ENCODE results near the gene NSUN2. TPM values are rescaled to one million over a fixed set of nuclear protein-coding genes. Genes with fewer than 3 reads are reported as not detected.

The NSUN2 gene
- total and polyA plus RNA-seq, 12 donors: 21.3 to 66.8 (median 40.2) TPM

DNA sequence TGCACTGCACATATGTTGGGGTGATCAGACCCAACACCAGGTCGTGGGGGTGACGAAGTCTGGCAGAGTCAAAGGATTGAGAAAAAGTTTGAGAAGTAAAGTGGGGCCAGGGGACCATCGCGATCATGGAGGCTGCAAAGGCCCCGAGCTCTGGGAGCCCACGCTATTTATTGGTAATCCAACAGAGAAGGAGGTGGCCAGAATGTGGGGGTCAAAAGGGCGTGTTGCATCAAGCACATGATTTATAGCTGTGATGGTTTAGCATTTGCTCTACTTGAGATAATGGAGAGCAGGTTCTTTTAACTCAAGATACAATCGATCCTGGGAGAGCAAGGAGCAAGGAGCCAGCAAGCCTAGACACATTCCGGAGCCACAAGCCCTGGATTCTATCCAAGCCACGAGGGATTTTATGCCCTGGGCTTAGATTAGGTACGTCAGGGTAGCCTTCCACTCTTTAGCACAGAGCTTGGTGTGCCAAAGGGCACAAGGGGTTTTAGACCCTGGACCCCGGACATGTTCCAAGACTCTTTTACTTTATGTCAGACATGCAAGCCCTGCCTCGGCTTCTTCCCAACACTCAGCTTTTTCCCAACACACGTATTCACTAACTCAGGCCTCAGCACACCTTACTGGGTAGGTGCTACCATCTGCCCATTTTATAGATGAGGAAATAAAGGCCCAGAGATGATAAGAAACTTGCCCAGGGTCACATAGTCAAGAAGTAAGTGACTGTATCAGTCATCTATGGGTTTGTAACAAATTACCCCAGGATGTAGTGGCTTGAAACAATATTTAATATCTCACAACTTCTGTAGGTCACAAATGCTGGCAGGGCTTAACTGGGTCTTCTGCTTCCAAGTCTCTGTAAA is 39.5 kb downstream of the NSUN2 start:
- H3K4me1 ChIP-seq (replicated peaks in 1 of 2): no peaks in the 10 kb centered on the region
- H3K9me3 ChIP-seq (replicated peaks in 1 of 3): no peaks in the 10 kb centered on the region
- H3K27ac ChIP-seq: no peak overlapping the region
- 77 to 87% (median 84%) methylated on average over 13 to 14 of the region's 14 CpGs for WGBS, 4 donors
- TF ChIP-seq POLR2A (IDR thresholded peaks at IDR 0.05): no peak
- TF ChIP-seq, protein P1, sequence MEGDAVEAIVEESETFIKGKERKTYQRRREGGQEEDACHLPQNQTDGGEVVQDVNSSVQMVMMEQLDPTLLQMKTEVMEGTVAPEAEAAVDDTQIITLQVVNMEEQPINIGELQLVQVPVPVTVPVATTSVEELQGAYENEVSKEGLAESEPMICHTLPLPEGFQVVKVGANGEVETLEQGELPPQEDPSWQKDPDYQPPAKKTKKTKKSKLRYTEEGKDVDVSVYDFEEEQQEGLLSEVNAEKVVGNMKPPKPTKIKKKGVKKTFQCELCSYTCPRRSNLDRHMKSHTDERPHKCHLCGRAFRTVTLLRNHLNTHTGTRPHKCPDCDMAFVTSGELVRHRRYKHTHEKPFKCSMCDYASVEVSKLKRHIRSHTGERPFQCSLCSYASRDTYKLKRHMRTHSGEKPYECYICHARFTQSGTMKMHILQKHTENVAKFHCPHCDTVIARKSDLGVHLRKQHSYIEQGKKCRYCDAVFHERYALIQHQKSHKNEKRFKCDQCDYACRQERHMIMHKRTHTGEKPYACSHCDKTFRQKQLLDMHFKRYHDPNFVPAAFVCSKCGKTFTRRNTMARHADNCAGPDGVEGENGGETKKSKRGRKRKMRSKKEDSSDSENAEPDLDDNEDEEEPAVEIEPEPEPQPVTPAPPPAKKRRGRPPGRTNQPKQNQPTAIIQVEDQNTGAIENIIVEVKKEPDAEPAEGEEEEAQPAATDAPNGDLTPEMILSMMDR (IDR thresholded peaks at IDR 0.05): no peak
- H3K27me3 ChIP-seq: no peaks in the 10 kb centered on the region
- H3K4me3 ChIP-seq: no peak overlapping the region
- intact Hi-C loops (cut with DNase I): no loop called here
- H3K36me3 ChIP-seq (replicated peaks in 1 of 2): peaks cover 0 to 1% of the 10 kb centered on the region in 2 donors
- peak in 1 of 7 donors; percentile 33 for DNase-seq

DNA sequence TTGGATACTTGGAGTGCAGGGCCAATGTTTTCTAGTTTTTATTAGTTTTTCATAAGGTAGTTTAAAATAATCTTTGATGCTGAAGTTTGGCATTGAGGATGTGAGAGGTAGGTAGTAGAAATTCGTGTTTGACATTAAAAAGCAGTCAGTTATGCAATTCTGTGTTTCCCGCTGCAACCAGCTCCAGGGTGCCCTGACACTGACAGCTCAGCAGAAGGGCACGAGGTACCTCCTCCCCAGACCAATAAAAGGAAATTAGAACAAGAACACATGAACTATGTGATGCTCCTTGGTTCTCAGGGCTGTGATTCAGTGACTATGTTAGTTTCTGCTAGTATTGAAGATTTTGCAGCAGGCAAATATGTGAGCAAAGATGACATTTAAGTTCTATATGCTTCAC is 40.2 kb downstream of the NSUN2 start:
- H3K36me3 ChIP-seq (replicated peaks in 1 of 2): no peaks in the 10 kb centered on the region
- 41 to 47% (median 44%) methylated on average over 3 of the region's 3 CpGs for WGBS, 4 donors
- H3K27ac ChIP-seq: no peak overlapping the region
- H3K4me1 ChIP-seq (replicated peaks in 1 of 2): no peaks in the 10 kb centered on the region
- intact Hi-C loops (cut with DNase I): no loop called here
- no peaks in the 10 kb centered on the region for H3K9me3 ChIP-seq (replicated peaks in 1 of 3)
- TF ChIP-seq POLR2A (IDR thresholded peaks at IDR 0.05): no peak
- TF ChIP-seq, protein P1 (IDR thresholded peaks at IDR 0.05): no peak
- H3K27me3 ChIP-seq: no peaks in the 10 kb centered on the region
- H3K4me3 ChIP-seq: no peak overlapping the region
- DNase-seq: peak in 1 of 7 donors; percentile 33

DNA sequence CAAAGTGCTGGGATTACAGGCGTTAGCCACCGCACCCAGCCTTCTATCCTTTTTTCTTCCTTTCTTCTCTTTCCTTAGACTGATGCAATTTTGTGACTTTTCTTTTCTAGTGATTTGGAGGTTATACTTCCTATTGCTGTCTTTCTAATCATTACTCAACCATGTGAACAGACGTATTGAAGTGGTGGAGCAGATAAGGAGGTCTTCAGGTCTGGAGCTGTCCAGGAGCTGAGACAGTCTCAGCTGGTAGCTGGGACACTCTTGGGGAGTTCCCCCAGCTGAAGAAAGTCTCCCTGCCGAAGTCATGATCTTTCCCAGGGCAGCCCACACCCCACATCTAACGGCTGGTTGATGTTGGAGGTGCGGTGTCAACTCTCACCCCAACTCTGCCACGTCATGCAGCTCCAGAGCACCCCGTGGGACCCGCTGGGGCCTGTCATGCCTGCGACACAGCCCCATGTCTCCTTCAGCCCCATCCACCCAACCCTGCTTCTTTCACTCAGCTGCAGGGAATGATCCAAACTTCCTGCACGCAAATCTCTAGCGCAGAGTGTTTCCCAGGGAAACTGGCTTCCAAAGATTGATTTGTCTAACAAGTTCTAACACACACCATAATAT is 41.1 kb downstream of the NSUN2 start:
- WGBS, 4 donors: 93 to 97% (median 96%) methylated on average over 12 of the region's 12 CpGs

DNA sequence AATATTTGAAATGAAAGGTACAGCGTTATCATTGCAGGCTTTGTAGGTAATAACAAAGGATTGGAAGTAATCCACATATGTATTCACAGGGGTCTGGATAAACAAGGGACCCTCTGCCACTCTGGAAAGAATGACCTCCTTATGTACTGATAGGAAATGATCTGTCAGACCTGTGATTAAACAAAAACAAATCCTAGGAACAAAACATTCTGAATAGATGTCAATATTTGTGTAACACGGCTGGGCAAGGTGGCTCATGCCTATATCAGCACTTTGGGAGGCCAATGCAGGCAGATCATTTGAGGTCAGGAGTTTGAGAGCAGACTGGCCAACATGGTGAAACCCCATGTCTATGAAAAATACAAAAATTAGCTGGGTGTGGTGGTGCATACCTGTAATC is 42.3 kb downstream of the NSUN2 start:
- intact Hi-C loops (cut with DNase I): no loop called here
- 81 to 92% (median 86%) methylated on average over 2 of the region's 2 CpGs for WGBS, 4 donors
- DNase-seq: no peak
- Histone ChIP-seq H3K27ac (no peak overlapping the region), H3K27me3 (no peaks in the 10 kb centered on the region), H3K9me3 (replicated peaks in 1 of 3) (no peaks in the 10 kb centered on the region), H3K4me3 (no peak overlapping the region), H3K36me3 (replicated peaks in 1 of 2) (no peaks in the 10 kb centered on the region), H3K4me1 (replicated peaks in 1 of 2) (no peaks in the 10 kb centered on the region)
- TF ChIP-seq POLR2A (IDR thresholded peaks at IDR 0.05): no peak
- TF ChIP-seq, protein P1 (IDR thresholded peaks at IDR 0.05): no peak

More for the DNA sequence above, 41.1 kb downstream of the NSUN2 start:
- H3K36me3 ChIP-seq (replicated peaks in 1 of 2): no peaks in the 10 kb centered on the region
- intact Hi-C loops (cut with DNase I): no loop called here
- no peak overlapping the region for H3K27ac ChIP-seq
- no peaks in the 10 kb centered on the region for H3K4me1 ChIP-seq (replicated peaks in 1 of 2)
- H3K4me3 ChIP-seq: no peak overlapping the region
- no peaks in the 10 kb centered on the region for H3K27me3 ChIP-seq
- no peak for DNase-seq
- no peaks in the 10 kb centered on the region for H3K9me3 ChIP-seq (replicated peaks in 1 of 3)
- TF ChIP-seq POLR2A (IDR thresholded peaks at IDR 0.05): no peak
- TF ChIP-seq, protein P1 (IDR thresholded peaks at IDR 0.05): no peak

Measured in adrenal gland (tissue), 12 donors.